Epithelial cell of proximal tubule (primary cell): ENCODE measurements around the gene GATA5. TPM values are rescaled to one million over a fixed set of nuclear protein-coding genes. Genes with fewer than 3 reads are reported as not detected.

Source experiments
- DNase-seq: peaks from one replicate; pipeline ENCODE4 v3.0.0-alpha.2; 2011; ENCODE audit warnings: low read depth
- H3K4me3 ChIP-seq: 2 replicates; pipeline ENCODE4 v1.5.1; 2011; ENCODE audit warnings: low read depth, mild to moderate bottlenecking, low read length
- CTCF ChIP-seq: conservative IDR thresholded peaks from 2 replicates; pipeline ENCODE4 v1.5.1; 2012; ENCODE audit warnings: low read depth, mild to moderate bottlenecking, low read length
- total RNA-seq: library from RNA; depleted of rRNA; stranded (reverse); fragments of >200 nt; gene quantifications from 2 replicates; pipeline ENCODE4 v1.2.3, GENCODE V29; 2015

Gene GATA5
- total RNA-seq, 1 donor from 2014 or later: not detected

- no peak for TF ChIP-seq CTCF
- no peak overlapping the region for H3K4me3 ChIP-seq
- no peak for DNase-seq
Measured at GRCh38 chr20:62460678-62461077, 15.1 kb downstream of the GATA5 start.

GRCh38 chr20:62459488-62459887, 16.3 kb downstream of the GATA5 start:
- no peak for TF ChIP-seq CTCF
- DNase-seq: no peak

GRCh38 chr20:62458275-62459251, 17.2 kb downstream of the GATA5 start:
- no peak overlapping the region for H3K4me3 ChIP-seq
- DNase-seq: no peak
- no peak for TF ChIP-seq CTCF

More at GRCh38 chr20:62459488-62459887, 16.3 kb downstream of the GATA5 start:
- no peak overlapping the region for H3K4me3 ChIP-seq

GRCh38 chr20:62457831-62458230, 18.0 kb downstream of the GATA5 start:
- no peak for TF ChIP-seq CTCF
- DNase-seq: no peak
- H3K4me3 ChIP-seq: no peak overlapping the region

GRCh38 chr20:62457098-62457497, 18.7 kb downstream of the GATA5 start:
- no peak for DNase-seq
- H3K4me3 ChIP-seq: no peak overlapping the region
- TF ChIP-seq CTCF: no peak

- no peak for DNase-seq
- TF ChIP-seq CTCF: no peak
- H3K4me3 ChIP-seq: no peak overlapping the region
Measured at GRCh38 chr20:62455929-62456328, 19.9 kb downstream of the GATA5 start.
